Stimulated activated CD8-positive, alpha-beta memory T cell treated with anti-CD3 and anti-CD28 coated beads, Interleukin-4, amount 100 ng/mL, for 1 hour (primary cell): Measurements from ENCODE around the gene OR52B4.
"Not testable (repeated sequence)": the region's sequence is repeated elsewhere in the genome, so short reads cannot be mapped to it uniquely, and the experiment has no call there.

Source experiments
- DNase-seq, 2 donors: peaks; one replicate each; pipeline ENCODE4 v3.0.0-alpha.2; 2020; ENCODE audit warnings: low read depth in 2 of 2, low spot score in 1 of 2

The OR52B4 gene

DNA sequence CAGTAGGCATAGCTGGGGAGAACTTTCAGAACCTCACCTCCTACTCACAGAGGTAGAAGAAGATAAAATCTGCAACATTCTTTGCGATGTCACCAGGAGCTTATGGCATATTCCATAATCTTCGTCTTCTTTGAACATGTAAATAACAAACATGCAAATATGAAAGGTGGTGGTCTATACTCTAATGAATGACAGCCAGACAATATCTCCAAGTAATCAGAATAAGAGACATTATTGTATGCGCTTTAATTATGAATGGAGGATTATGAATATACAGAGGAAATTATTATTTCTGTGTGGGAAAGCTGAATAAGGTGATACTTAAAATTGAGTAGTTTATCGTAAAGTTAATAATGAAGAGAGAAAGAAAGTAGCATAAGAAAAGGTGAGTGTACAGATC lies at the start of gene OR52B4:
Gene OR52B4 (minus strand): TSS at position 101 of the 400 bp plus-strand sequence. CDS start 91 bp downstream, at position 10.
- no peak for DNase-seq

DNA sequence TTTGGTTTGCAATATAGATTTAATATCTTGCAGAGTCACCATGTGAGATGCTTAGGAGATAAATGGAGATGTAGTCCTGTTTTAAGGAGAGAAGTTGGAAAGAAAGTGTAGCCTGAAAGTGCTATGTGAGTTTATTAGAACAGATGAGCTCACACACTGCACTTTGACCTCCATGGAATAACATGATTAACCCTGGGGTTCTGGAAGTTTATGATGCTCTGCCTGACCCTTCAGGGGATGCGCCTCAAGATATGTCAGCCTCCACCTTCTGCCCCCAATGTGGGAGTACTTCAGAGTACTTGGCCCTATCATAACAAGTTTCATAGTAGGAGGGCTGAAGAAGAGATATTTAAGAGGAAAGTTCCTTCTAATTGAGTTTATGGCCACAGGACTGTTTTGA lies 48.6 kb upstream of the OR52B4 start:
- DNase-seq, result no peak

DNA sequence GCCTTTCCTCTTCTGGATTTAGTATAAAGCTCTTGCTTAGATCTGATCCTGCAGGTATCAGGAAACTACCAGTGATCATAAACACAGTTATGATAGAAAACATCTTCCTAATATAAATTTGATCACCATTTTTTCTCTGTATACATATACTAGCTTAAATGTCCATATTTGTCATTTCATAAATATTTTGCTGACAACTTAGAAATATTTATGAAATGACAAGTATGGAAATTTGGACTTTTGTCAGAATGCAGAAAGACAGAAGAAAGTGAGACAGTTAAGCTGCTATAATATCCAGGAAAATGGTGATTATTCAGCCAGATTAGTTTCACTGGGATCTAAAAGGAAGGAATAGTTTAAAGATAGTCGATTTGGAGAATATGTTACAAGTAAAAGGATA lies 48.1 kb upstream of the OR52B4 start:
- DNase-seq, result no peak

DNA sequence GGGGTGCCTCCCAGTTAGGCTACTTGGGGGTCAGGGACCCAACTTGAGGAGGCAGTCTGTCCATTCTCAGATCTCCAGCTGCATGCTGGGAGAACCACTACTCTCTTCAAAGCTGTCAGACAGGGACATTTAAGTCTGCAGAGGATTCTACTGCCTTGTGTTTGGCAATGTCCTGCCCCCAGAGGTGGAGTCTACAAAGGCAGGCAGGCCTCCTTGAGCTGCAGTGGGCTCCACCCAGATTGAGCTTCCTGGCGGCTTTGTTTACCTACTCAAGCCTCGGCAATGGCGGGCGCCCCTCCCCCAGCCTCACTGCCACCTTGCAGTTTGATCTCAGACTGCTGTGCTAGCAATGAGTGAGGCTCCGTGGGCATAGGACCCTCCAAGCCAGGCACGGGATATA lies 38.0 kb upstream of the OR52B4 start:
- not testable (repeated sequence) for DNase-seq

DNA sequence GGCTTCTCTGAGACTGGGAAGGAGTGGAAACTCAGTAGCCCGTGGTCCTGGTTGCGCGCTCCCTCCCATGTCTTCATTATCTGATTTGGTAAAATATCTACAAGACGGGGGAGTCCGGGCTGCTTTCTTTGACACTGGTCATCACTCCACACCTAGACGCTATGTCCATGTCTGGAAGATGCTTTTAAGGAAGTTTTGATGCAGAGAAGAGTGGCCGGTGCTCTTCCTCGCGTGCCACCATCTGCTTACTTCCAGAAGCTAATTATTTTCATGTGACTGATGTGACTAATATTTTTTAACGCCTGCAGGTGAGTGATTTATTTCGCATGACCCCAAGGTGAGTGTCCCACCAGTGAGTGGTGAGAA lies 25.7 kb upstream of the OR52B4 start:
- no peak for DNase-seq

- DNase-seq, result peak; percentile 65 to 75
Measured at GRCh38 chr11:4393209-4393857, 25.1 kb upstream of the OR52B4 start, which contains the start of gene TRIM21. TRIM21 (minus strand) TSS chr11:4393702; CDS start chr11:4390409, 3,293 bp downstream.

DNA sequence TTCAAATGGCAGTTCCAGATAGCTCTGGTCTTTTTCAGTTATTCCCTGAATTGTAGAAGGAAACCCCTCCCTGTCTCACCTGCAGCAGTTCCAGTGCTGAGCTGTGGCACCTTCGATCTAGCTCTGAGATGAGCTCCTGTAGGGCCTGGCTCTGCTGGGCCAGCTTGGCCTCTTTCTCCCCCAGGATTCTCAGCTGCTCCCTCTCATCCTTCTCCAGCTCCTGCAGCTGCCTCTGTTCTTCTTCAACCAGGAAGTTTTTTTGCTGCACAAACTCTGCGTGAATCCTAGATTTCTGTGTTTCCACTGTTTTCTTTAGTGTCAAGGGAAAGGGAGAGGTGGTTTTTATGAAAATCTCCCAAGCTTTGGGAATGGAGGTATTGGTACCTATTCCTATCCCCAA lies 20.0 kb upstream of the OR52B4 start:
- no peak for DNase-seq

DNA sequence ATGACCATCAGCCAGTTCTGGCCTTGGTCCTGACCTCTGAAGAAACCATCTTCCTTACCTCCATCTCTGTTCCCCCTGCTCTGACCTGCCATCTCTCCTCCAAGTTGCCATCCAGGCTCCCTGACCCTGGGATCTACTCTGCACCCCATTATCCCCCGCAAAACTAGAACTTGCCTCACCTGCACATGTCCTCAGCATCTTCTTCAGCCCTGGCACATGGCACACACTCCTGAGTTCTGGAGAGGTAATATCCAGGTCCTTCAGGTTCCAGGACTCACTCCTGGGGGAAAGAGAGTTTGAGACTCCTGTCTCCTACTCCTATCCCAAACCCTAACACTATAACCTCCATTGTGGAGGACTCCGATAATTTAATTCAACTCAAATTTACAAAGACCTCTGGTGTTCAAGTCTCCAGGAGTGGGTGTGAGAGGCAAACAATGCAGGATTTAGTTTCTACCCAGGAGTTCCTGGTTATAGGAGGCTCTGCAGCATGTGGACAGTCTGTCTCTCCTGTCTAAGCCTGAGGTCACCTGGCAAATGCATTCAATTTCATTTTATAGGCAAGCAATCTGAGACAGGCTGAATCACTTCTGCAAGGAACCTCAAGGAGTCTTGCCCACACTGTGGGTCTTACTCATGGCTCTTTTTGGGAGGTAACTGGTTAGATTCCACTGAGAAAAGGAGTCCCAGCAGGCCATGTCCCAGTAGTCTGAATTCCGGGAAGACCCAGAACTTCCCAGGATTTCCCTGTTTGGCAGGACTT lies 18.0 kb upstream of the OR52B4 start:
- no peak for DNase-seq

GRCh38 chr11:4381901-4382300 lies 13.7 kb upstream of the OR52B4 start:
- no peak for DNase-seq

DNA sequence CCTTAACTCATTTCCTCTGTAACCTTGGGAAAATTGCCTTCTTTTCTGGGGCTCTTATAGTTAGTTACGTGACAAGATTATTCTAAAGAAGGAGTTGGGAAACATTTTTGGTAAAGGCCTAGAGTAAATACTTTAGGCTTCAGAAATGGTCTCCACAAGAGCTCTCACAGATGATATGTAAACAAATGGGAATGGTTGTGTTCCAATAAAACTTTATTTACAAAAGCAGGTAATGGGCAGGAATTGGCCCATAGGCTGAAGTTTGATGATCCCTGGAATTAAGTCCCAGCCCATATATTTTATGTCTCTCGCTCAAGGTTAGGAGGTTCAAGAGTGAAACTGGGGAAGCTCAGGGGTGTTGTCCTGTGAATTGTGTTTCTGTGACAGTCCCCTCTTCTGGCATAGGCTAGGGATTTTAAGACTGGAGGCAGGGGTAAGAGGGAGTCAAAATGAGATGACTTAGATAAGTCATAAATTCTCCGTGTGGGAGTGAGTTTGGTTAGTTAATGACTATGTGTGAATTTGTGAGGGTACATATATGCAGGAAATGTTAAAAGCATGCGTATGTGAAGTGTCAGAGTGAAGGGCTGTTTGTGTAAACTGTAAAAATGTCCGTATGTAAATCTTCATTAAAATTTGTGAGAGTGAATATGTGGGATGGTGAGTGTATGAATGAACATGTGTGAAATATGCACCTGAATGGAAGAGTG lies 7.4 kb upstream of the OR52B4 start:
- DNase-seq, result no peak

DNA sequence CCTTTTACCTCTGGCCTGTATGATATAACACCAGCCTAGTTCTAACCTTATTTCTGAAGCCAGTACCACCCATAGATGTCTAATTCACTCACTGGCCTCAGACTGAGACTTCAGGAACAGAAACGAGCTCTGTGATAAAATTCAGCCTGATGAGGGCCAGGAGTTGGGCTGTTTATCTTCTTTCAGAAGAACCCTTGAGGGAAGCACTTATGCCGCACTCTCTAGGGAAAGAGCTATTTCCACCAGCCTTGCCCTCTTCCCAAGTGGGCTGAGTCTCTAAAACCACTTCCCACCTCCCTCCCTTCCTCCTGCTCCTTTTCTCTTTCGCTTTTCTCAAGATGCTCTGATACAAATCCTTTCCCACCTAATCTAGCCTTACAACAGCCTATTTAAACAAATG lies 2.0 kb upstream of the OR52B4 start:
- no peak for DNase-seq

- not testable (repeated sequence) for DNase-seq
Measured at GRCh38 chr11:4348142-4348541, 20.0 kb downstream of the OR52B4 start.

DNA sequence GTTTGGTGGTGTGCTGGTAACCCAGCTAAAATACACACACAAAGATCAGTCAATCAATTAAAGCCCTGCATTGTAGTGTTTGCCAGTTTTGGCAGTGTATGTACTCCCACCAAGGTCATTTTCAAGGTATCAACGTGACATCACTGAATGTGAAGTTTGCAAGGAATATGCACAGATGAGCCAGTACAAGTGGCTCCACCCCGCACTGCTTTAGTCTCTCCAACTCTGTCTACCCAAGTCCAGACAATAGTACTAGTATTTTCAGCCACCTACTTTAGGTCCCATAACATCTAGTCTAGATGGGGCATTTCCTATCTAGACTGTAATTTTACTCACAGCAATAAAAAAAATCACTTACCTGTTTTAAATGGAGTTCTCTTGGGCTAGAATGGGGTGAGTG lies 22.8 kb downstream of the OR52B4 start:
- DNase-seq, result not testable (repeated sequence)

DNA sequence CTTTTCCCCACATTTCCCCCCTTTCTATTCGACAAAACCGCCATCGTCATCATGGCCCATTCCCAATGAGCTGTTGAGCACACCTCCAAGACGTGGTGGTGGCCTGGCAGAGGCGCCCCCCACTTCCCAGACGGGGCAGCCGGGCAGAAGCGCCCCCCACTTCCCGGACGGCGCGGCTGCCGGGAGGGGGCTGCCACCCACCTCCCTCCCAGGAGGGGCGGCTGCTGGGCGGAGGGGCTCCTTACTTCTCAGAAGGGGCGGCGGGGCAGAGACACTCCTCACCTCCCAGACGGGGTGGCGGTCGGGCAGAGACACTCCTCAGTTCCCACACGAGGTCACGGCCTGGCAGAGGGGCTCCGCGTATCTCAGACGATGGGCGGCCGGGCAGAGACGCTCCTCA lies 33.8 kb downstream of the OR52B4 start:
- not testable (repeated sequence) for DNase-seq
